ENCODE data around the gene CMIP.

DNA sequence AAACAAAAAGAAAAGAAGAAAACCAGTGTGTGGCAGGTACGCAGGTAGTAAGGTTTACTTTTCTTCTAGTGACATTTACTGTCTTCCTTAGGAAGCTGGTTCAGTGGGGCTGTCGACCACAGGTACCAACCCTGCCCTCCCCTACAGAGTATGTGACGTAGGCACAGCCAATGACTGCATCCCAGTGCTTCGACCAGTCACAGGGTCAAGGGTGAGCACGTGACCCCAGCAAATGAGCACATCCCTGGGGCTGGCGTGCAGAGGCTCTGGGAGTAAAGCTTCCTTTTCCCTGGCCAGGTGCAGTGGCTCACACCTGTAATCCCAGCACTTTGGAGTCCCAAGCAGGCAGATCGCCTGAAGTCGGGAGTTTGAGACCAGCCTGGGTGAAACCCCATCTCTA, 295.6 kb downstream of the CMIP start:
- TF ChIP-seq ZNF274 (IDR thresholded peaks at IDR 0.05; ENCODE audit: low read depth, low read length) (no peak), YY1 (IDR thresholded peaks at IDR 0.05; ENCODE audit: insufficient read depth, insufficient read length) (no peak), SUZ12 (IDR thresholded peaks at IDR 0.05; ENCODE audit: extremely low read depth, insufficient read depth, insufficient read length) (no peak)

All from NT2/D1 (cell line).